HG02938 (cell line): ENCODE data around the gene CARD6.
"Not testable (repeated sequence)": the region's sequence is repeated elsewhere in the genome, so short reads cannot be mapped to it uniquely, and the experiment has no call there.

ENCODE experiments used
- ATAC-seq: cut with Tn5 transposase; IDR thresholded peaks from one replicate; pipeline ENCODE4 v1.9.1; 2021; ENCODE audit warnings: mild to moderate bottlenecking, moderate library complexity; ENCODE audit not compliant: unreplicated experiment

CARD6 gene

GRCh38 chr5:40827188-40827977, 13.8 kb upstream of the CARD6 start:
- no peak for ATAC-seq

- no peak for ATAC-seq
Measured at GRCh38 chr5:40828021-40828631, 13.0 kb upstream of the CARD6 start.

- ATAC-seq = no peak
Measured at GRCh38 chr5:40828690-40829661, 12.2 kb upstream of the CARD6 start.

- no peak for ATAC-seq
Measured at GRCh38 chr5:40829748-40830533, 11.2 kb upstream of the CARD6 start.

- ATAC-seq = no peak
Measured at GRCh38 chr5:40831346-40832210, 9.6 kb upstream of the CARD6 start.

GRCh38 chr5:40832345-40832744, 8.8 kb upstream of the CARD6 start:
- no peak for ATAC-seq

- ATAC-seq = no peak
Measured at GRCh38 chr5:40833712-40834229, 7.4 kb upstream of the CARD6 start.

GRCh38 chr5:40834391-40834848, 6.7 kb upstream of the CARD6 start:
- ATAC-seq = no peak

- ATAC-seq = peak; percentile 96
Measured at GRCh38 chr5:40834849-40835787, 6.0 kb upstream of the CARD6 start, which contains the start of gene RPL37. RPL37 (minus strand) TSS chr5:40835222; CDS start chr5:40835185, 37 bp downstream.

GRCh38 chr5:40838086-40838485, 3.1 kb upstream of the CARD6 start:
- ATAC-seq = no peak

- ATAC-seq = no peak
Measured at GRCh38 chr5:40842351-40842750, 1.2 kb downstream of the CARD6 start.

GRCh38 chr5:40844565-40844964, 3.4 kb downstream of the CARD6 start:
- ATAC-seq = no peak

GRCh38 chr5:40846371-40846770, 5.2 kb downstream of the CARD6 start:
- ATAC-seq = no peak

- ATAC-seq = no peak
Measured at GRCh38 chr5:40847525-40847924, 6.4 kb downstream of the CARD6 start.

- no peak for ATAC-seq
Measured at GRCh38 chr5:40853632-40854192, 12.5 kb downstream of the CARD6 start.

- ATAC-seq = no peak
Measured at GRCh38 chr5:40860711-40861110, 19.5 kb downstream of the CARD6 start.

GRCh38 chr5:40865004-40865403, 23.8 kb downstream of the CARD6 start:
- not testable (repeated sequence) for ATAC-seq

- no peak for ATAC-seq
Measured at GRCh38 chr5:40866844-40867243, 25.7 kb downstream of the CARD6 start.
